Dedifferentiated amniotic fluid mesenchymal stem cell (primary cell): ENCODE results near the gene DTX1.

ENCODE experiments used
- DNase-seq: peaks from one replicate; pipeline ENCODE4 v3.0.0-alpha.2; 2016; ENCODE audit errors: extremely low spot score

The DTX1 gene

DNA sequence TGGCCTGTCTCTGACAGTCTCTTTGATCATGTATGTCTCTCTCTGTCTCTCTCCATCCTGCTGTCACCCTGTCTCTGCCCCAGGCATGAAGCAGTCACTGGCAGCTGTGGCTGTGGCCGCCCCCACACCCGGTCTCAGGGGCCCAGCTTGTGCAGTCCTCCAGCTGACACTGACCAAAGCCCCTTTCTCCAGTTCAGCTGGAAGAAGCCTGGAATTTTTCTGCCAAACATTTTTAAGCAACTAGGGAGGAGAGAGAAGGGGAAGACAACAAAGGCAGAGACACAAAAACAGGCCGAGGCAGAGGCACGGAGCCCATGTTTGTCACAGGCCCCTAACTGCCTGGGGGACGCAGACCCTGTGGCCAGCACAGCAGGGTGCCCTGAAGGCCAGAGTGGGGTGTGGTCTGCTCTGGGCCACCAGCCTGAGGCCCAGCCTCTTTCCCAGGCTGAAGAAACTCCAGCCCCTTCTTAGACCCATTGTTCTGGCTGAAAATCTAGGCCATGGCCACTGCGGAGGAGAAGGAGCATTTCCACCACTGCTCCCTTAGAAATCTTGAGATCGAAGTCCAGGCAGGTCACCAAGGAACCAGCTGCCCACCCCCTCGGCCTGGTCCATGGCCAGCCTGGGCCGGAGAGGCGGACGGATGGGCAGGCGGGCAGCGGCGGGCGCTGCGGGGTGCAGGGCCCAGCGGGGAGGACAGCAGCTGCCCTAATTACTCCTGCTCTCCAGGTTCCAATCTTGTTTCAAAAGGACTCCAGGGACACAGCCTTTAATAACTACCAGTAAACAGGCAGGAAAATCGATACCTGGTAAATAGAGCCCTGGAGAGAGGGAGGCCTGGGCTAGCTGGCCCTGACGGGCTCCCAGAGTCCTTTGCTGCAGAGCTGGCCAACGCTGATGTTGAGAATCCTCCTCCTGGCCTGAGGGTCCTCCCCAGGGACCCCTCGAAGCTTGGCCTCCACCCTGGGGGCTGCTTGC is 14.9 kb downstream of the DTX1 start:
- no peak for DNase-seq

GRCh38 chr12:113072136-113072535 is 15.6 kb downstream of the DTX1 start:
- no peak for DNase-seq

DNA sequence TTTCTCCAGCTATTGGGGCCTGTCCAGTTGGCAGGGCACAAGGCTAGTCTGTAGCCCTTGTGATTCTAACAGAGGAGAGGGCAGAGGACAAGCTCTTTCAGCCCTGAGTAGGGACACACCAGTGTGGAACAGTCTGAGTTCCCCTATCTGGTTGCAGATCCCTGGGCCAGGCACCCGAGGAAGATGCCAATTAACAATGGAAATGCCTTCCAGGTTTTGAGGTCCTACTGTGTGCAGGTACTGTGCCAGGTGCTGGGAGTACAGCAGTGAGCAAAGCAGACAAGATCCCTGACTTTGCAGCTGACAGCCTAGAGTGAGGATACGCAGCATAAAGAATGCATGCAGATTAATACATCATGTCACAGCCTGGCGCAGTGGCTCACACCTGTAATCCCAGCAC is 17.1 kb downstream of the DTX1 start:
- no peak for DNase-seq

DNA sequence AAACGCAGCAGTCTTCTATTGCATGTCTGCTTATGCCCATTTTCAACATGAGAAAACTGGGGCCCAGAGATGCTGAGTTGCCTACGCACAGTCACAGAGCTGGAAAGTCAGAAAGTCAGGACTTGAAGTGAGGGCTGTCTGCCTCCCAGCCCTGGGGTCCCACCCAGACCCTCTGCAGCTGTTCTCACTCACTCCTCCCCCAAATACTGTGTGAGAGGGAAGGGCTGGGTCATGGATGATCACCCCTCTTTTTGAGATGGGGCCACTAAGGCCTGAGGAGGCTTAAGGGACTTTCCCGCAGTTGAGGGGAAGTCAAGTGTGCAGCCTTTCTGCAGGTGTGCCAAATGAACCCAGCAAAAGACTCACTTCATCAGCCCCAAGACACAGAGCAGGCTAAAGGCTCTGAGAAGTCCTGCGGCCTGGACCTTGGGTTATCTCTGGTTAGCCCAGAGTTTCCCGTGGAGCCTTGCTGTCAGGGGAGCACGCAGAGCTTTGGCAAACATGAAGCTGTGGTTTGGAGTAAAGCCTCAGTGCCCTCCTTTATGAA is 18.7 kb downstream of the DTX1 start:
- no peak for DNase-seq

- DNase-seq = no peak
Measured at GRCh38 chr12:113077057-113077858, 20.7 kb downstream of the DTX1 start.

- DNase-seq = no peak
Measured at GRCh38 chr12:113077859-113078255, 21.3 kb downstream of the DTX1 start.

- DNase-seq = no peak
Measured at GRCh38 chr12:113081873-113082272, 25.3 kb downstream of the DTX1 start.

DNA sequence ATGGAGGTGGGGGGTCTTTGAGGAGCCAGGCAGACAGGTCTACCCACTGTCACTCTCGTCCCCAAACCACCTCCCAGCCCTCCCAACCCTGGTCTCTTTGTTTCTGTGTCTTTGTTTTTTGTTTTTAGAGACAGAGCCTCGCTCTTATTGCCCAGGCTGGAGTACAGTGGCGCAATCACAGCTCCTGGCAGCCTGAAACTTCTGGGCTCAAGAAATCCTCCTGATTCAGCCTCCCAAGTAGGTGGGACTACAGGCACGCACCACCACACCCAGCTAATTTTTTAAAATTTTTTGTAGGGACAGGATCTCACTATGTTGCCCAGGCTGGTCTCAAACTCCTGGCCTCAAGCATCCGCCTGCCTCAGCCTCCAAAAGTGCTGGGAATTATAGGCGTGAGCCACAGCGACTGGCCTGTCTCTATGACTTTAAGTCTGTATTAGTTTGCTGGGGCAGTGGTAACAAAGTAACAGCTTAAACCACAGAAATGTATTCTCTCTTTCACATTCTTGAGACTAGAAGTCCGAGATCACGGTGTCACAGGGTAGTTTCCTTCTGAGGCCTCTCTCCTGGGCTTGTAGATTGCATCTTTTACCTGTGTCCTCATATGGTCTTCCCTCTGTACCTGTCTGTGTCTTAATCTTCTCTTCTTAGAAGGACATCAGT is 26.1 kb downstream of the DTX1 start:
- DNase-seq = no peak

- DNase-seq = no peak
Measured at GRCh38 chr12:113083863-113084435, 27.4 kb downstream of the DTX1 start.

- DNase-seq = no peak
Measured at GRCh38 chr12:113086249-113087164, 30.0 kb downstream of the DTX1 start.

DNA sequence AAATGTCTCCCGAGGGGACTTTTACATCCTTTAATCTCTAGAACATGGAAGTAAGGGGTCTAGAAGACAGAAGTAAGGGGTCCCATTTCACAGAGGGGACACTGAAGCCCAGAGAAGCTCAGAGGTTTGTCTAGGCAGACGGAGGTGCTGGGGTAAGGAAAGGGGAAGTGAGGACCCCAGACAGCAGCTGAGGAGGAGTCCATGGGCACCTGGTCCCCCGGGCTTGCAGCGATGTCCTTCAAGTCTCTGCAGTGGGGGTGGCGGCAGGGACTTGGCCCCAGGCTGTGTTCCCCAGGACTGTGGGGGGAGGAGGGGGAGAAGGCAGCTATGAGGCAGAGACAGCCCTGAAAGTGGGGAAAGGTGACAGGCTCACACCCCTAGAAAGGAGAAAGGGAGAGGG is 30.7 kb downstream of the DTX1 start:
- no peak for DNase-seq

DNA sequence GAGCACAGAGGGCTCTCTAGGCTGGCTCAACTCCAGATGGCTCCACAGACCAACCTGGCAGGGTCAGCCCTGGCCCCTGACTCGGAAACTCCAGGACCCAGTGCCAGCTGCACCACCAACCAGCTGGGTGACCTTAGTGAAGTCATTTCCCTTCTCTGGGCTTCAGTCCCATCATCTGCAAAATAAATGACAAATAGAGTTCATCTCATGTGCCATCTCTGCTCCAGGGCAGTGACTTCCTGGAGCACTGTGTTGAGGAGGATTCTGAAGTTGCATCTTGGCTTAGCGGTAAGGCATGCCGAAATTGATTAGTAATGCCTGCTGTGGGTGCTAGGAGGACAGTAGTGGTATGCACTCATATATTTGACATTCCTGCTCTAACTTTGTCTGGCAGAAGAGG is 31.5 kb downstream of the DTX1 start:
- no peak for DNase-seq

GRCh38 chr12:113088971-113089756 is 32.6 kb downstream of the DTX1 start:
- DNase-seq = no peak

GRCh38 chr12:113089839-113090238 is 33.3 kb downstream of the DTX1 start:
- no peak for DNase-seq

DNA sequence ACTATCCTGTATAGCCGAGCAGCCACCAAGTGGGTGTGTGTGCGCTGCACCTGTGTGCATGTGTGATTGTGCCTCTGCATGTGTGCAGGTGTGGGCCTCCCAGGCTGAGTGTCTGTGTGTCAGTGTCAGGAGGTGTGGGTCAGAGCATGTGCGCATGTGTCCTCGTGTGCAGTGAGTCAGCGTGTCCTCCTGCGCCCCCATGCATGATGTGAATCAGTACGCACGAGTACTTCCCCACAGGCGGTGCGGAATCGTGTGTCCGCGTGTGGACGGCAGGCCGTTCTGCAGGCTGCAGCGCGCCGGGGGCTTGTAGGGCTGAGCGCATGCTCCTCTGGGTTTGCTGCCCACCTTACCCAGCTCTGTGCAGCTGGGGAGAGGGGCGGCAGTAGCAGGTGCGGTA is 34.2 kb downstream of the DTX1 start:
- DNase-seq = no peak

DNA sequence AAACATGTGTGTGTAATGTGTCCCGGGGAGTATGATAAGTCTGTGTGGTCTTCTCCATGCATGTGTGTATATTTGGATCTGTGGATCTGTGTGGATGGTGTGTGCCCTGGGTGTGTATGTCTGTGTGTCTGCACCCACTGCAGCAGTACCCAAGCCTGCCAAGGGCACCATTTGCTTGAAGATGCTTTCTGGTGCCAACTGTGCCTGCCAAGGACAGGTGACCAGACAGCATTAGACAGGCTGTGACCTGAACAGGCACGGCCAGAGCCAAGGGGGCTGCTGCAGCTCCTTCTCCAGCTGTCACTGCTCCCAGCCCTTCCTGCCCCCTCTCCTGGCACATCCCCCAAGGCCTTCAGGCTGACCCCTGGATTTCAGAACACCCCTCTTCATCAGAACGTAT is 35.0 kb downstream of the DTX1 start:
- DNase-seq = no peak

GRCh38 chr12:113092607-113093408 is 36.3 kb downstream of the DTX1 start:
- no peak for DNase-seq

DNA sequence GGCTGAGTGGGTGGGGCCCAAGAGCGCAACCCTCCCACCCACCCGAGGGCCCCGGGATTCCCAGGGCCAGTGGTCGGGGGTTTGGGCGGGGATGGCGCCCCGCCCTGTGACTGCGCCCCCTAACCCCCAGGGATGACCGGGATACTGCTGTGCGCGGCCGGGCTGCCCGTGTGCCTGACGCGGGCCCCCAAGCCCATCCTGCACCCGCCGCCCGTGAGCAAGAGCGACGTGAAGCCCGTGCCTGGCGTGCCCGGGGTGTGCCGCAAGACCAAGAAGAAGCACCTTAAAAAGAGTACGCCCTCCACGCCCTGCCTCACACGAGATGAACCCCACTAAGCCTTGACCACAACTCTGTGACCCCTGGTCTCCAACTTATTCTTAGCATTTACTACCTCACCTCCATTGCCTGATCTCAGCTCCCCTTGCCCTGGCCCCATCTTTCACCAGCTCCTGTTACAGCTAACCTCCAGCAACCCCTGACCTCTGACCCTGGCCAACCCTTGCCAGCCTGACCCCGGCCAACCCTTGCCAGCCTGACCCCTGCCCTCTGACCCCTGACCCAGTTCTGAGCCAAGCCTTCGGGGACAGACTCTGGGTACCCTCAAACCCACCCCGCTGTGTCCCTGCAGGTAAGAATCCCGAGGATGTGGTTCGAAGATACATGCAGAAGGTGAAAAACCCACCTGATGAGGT is 37.0 kb downstream of the DTX1 start:
- DNase-seq = no peak
